SKM-1 (cell line): ENCODE measurements around the gene TANGO2.

Source experiments
- DNase-seq: peaks from one replicate; lab custom pipeline; 2025; ENCODE audit not compliant: unreplicated experiment; lab: John Stamatoyannopoulos, UW

Gene TANGO2

DNA sequence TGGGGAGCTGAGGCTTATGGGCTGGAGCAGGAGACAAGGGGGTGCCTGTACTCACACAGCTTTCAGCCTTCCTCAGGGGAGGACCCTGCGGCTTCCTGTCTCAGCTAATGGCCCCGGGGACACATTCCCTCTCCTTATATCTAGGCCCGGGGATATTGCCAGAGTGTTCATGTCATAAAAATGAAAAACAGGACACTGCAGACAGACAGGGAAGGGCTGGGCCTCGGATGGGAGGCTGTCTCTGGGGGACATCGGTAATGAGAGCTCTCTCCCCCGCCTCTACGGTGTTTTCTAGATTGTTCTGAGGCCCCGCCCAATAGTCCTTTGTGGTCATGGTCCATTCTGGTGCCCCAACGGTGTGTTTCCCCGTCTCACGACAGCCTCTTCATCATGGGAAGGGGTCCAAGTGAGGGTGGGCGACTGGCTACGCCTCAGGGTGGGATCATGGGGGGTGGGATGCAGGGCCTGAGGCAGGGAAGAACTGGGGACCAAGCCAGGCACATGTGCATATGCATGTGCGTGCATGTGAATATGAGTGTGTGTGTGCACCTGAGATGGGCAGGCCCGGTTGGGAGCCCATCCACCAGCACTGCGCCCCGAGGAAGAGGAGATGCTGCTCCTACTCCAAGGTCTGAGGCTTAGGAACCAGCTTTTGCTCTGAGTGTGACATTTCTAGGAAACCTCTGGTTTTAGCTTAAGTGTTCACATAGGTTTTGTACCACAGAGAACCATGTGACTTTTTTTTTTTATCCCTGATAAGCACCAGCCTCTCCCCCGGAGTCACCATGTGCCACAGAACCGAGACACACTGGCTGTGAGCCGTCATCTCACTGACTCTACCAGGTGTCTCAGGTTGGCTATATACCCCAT, 9.6 kb upstream of the TANGO2 start:
- DNase-seq = no peak

GRCh38 chr22:20011993-20012740, 8.7 kb upstream of the TANGO2 start:
- no peak for DNase-seq

DNA sequence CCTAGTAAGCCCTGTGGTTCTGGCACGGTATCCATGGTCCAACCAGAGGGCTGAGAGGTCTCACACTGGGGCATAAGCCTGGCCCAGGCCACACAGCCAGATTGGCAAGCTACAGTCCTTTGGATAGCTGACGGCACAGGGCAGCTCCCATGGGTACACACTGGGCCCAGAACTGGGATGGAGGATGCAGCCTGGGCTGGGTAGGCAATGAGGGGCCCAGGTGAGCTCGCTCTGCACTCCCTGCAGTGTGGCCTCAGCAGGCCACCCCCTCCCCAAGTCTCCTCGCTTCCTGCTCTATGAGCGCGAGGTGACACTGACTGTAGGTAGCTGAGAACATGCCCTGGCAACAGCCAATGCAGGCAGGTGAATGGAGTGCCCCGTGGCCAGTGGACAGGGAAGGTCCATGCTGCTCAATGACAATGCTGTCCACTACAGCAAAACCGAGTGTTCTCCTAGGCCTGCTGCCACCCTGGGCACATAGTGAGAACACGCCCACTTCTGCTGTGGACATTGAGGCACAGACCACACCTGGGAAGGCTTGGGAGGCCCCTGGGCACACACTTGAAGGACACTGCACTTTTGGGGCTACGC, 8.1 kb upstream of the TANGO2 start:
- no peak for DNase-seq

GRCh38 chr22:20013382-20013871, 7.5 kb upstream of the TANGO2 start:
- no peak for DNase-seq

- DNase-seq = no peak
These were observed 6.3 kb upstream of the TANGO2 start for GRCh38 chr22:20014526-20015186.

DNA sequence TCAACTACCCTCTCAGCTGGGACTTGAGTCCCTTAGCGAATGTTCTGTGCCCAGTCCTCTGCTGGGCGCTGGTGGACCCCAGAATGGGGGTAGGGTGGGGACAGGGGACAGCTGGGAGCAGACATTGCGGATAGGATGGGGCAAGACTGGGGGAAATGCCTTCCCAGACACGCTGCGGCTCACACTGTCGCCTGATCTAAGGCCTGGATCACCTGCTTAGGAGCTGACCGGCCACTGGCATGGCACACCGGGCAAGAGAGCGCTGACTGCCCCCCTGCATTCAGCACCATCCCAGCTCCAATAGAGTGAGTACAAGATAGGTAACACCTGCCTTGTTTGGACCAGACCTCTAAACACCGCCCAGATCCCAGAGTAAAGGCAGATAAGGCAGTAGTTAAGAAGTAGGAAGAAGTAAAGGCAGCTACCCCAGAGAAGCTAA, 5.7 kb upstream of the TANGO2 start:
- DNase-seq = no peak

GRCh38 chr22:20015971-20016733, 4.8 kb upstream of the TANGO2 start:
- no peak for DNase-seq

- DNase-seq = peak; percentile 62
These were observed 3.9 kb upstream of the TANGO2 start, which contains the start of gene ARVCF for GRCh38 chr22:20016734-20017621. Gene ARVCF, minus strand, starts transcription at chr22:20016823. Its CDS starts 26,029 bp downstream, at chr22:19990794.

- DNase-seq = no peak
These were observed 3.3 kb upstream of the TANGO2 start for GRCh38 chr22:20017622-20017958.

- DNase-seq = no peak
These were observed 2.9 kb upstream of the TANGO2 start for GRCh38 chr22:20018001-20018400.

DNA sequence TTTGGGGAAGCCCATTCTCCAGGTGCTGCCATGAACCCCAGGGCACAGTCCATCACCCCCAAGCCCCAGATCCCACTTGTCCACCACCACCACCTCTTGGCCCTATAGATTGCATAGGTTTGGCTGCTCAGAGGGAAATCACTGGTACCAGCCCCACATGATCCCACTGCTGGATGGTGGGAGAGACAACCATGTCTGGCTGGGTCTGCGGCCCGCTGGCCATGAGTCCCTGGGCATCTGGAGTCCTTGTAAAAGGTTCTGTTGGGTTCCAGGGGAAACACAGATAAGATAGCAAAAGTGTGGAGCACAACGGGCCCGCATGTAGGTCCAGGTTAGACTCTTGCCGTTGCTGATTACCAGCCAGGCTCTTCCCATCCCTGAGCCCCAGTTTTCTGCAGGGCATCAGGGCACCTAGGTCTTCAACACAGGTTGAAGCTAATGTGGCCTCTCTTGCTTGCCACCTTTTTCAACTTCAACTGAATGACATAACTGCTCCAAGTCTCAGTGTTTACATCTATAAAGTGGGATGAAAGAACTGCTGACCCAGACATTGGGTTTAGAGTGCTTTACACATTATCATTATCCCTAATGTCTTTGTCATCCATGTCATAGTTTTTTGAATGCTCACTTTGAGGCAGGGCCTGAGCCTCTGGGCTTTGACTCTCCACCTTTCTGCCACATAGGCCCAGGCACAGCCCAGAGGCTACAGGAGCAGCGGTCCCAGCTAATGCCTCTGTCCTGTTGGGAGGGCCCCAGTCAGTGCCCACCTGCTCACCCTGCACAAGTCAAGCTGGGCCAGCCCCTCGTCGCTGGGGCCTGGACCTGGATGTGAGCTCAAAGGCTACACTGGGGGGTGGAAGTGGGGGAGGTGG, 1.0 kb upstream of the TANGO2 start:
- DNase-seq = no peak

- DNase-seq = no peak
These were observed 579 bp downstream of the TANGO2 start for GRCh38 chr22:20021196-20022181.

DNA sequence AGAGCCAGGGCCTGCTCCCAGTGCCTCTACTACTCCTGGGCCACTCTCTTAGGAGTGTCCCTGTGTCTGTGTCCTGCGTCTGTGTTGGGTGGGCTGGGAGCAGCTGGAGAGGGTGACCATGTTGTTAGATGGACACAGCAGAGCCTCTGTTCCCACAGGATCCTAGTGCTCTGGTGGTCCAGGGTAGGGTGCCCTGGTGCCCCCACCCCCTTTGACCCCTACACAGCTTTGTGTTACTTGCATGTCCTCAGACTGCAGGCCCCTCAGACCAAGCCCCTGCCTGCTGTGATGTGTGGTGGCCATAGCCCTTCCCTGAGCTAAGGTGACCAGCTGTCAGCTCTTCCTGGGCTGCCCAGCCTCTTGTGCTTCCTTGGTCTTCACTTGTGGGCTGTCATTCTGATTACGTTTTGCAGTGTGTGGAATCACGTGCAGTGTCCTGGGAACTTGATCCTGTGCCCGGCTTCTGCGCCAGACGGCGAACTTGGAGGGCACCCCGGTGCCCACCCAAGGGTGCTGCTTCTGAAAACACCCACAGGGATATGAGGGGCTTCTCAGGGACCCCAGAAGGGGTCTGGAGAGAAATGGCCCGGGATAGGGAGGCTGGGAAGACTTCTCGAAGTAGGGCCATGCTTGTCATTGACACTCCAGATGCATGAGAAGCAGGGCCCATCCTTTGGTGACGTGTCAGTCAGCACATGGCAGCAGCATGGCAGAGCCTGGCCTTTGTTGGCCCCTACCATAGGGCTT, 1.5 kb downstream of the TANGO2 start:
- no peak for DNase-seq

DNA sequence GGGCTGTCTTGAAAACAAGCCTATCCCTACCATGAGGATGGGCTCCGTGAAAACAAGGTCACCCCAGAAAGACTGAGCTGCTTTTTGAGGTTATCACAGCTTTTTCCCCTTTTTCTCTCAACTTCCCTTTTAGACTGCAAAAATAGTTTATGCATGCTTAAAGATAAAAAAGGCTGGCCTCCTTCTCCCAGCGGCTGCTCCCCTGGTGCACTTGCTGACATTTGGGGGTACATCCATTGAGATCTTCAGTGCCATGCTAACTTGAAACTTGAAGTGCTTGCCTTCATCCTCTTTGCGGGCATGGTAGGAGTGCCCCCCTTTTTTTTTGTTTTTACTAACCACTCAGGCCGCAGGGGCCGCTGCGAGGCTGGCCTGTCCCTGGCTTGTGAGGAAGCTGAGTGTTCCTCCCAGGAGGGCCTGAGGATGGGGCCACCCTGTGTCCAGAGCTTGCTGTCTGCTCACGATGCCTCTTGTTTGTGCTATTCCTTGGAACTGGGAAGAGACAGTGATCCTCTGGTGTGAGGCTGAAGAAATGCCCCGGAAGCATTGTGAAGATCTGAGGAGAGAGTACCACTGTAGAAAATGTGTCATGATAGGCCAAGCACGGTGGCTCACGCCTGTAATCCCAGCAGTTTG, 2.2 kb downstream of the TANGO2 start:
- DNase-seq = peak; percentile 19

GRCh38 chr22:20024225-20024624, 3.3 kb downstream of the TANGO2 start:
- no peak for DNase-seq
